Neural progenitor cell (in vitro differentiated cells): ENCODE data around the gene RBM42.

Experiments used
- EZH2 ChIP-seq: fragments of 200-600 bp; sonication (generic); IDR thresholded peaks from 2 replicates; pipeline ENCODE4 v1.6.1; 2017; ENCODE audit warnings: antibody characterized with exemption, mild to moderate bottlenecking, moderate library complexity
- TF ChIP-seq, protein P1 (sequence below): fragments of 200-600 bp; sonication (generic); IDR thresholded peaks from 2 replicates; pipeline ENCODE4 v1.5.1; 2017; ENCODE audit warnings: antibody characterized with exemption, mild to moderate bottlenecking

DNA sequence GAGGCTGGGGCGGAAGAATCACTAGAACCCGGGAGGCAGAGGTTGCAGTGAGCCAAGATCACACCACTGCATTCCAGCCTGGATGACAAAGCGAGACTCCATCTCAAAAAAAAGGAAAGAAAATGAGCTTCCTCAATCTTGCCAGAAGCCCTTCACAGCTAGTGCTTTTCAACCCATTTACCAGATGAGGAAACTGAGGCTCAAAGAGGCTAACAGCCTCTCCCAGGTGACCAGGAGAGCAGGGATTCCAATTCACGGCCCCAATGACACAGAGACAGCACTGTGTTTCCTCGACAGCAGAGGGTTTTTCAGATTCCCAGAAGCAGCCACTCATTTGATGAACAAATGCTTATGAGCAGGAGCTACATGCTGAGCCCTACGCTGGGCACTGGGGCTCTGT, 40.7 kb downstream of the RBM42 start:
- TF ChIP-seq EZH2: no peak
- TF ChIP-seq, protein P1, sequence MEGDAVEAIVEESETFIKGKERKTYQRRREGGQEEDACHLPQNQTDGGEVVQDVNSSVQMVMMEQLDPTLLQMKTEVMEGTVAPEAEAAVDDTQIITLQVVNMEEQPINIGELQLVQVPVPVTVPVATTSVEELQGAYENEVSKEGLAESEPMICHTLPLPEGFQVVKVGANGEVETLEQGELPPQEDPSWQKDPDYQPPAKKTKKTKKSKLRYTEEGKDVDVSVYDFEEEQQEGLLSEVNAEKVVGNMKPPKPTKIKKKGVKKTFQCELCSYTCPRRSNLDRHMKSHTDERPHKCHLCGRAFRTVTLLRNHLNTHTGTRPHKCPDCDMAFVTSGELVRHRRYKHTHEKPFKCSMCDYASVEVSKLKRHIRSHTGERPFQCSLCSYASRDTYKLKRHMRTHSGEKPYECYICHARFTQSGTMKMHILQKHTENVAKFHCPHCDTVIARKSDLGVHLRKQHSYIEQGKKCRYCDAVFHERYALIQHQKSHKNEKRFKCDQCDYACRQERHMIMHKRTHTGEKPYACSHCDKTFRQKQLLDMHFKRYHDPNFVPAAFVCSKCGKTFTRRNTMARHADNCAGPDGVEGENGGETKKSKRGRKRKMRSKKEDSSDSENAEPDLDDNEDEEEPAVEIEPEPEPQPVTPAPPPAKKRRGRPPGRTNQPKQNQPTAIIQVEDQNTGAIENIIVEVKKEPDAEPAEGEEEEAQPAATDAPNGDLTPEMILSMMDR: no peak
